CD4-positive, alpha-beta T cell treated with Interleukin-21 for 1 hour (primary cell): ENCODE measurements around the gene LRRC49.
"Not testable (repeated sequence)": the region's sequence is repeated elsewhere in the genome, so short reads cannot be mapped to it uniquely, and the experiment has no call there.

Source experiments
- DNase-seq: peaks from one replicate; pipeline ENCODE4 v3.0.0-alpha.2; 2020

LRRC49 gene

GRCh38 chr15:70923311-70924080, 30.9 kb downstream of the LRRC49 start:
- DNase-seq, result no peak

- DNase-seq, result not testable (repeated sequence)
Observed at GRCh38 chr15:70926914-70927313, 34.3 kb downstream of the LRRC49 start.

GRCh38 chr15:70931821-70932220, 39.2 kb downstream of the LRRC49 start:
- no peak for DNase-seq

GRCh38 chr15:70932397-70932796, 39.8 kb downstream of the LRRC49 start:
- no peak for DNase-seq

GRCh38 chr15:70933411-70933810, 40.8 kb downstream of the LRRC49 start:
- no peak for DNase-seq

- DNase-seq, result no peak
Observed at GRCh38 chr15:70935631-70936030, 43.0 kb downstream of the LRRC49 start.

GRCh38 chr15:70936326-70936725, 43.7 kb downstream of the LRRC49 start:
- DNase-seq, result no peak

GRCh38 chr15:70943285-70943684, 50.7 kb downstream of the LRRC49 start:
- DNase-seq, result not testable (repeated sequence)

GRCh38 chr15:70947351-70948335, 55.0 kb downstream of the LRRC49 start:
- no peak for DNase-seq

- no peak for DNase-seq
Observed at GRCh38 chr15:70950953-70951352, 58.3 kb downstream of the LRRC49 start.

GRCh38 chr15:70954171-70954570, 61.5 kb downstream of the LRRC49 start:
- no peak for DNase-seq

- no peak for DNase-seq
Observed at GRCh38 chr15:70954733-70955132, 62.1 kb downstream of the LRRC49 start.

- no peak for DNase-seq
Observed at GRCh38 chr15:70955151-70955550, 62.5 kb downstream of the LRRC49 start.

GRCh38 chr15:70956201-70956995, 63.8 kb downstream of the LRRC49 start:
- DNase-seq, result no peak

GRCh38 chr15:70962084-70962483, 69.5 kb downstream of the LRRC49 start:
- DNase-seq, result no peak

- no peak for DNase-seq
Observed at GRCh38 chr15:70963199-70963598, 70.6 kb downstream of the LRRC49 start.

- DNase-seq, result no peak
Observed at GRCh38 chr15:70964058-70964457, 71.4 kb downstream of the LRRC49 start.

- no peak for DNase-seq
Observed at GRCh38 chr15:70964686-70965085, 72.1 kb downstream of the LRRC49 start.

GRCh38 chr15:70967646-70968045, 75.0 kb downstream of the LRRC49 start:
- no peak for DNase-seq

- no peak for DNase-seq
Observed at GRCh38 chr15:70974004-70974832, 81.6 kb downstream of the LRRC49 start.

- no peak for DNase-seq
Observed at GRCh38 chr15:70976851-70977250, 84.2 kb downstream of the LRRC49 start.

- no peak for DNase-seq
Observed at GRCh38 chr15:70995383-70995970, 102.9 kb downstream of the LRRC49 start.
